GM19324 (cell line): ENCODE measurements around the gene GALNT18.

Experiments
- ATAC-seq: cut with Tn5 transposase; IDR thresholded peaks from one replicate; pipeline ENCODE4 v1.9.1; 2021; ENCODE audit warnings: mild to moderate bottlenecking, moderate library complexity; ENCODE audit not compliant: unreplicated experiment, low FRiP score

The GALNT18 gene

GRCh38 chr11:11420191-11420898, 201.5 kb downstream of the GALNT18 start:
- ATAC-seq = no peak

GRCh38 chr11:11419747-11420146, 202.1 kb downstream of the GALNT18 start:
- ATAC-seq = no peak

- no peak for ATAC-seq
Measured at GRCh38 chr11:11416917-11417316, 204.9 kb downstream of the GALNT18 start.

GRCh38 chr11:11416502-11416901, 205.3 kb downstream of the GALNT18 start:
- no peak for ATAC-seq

DNA sequence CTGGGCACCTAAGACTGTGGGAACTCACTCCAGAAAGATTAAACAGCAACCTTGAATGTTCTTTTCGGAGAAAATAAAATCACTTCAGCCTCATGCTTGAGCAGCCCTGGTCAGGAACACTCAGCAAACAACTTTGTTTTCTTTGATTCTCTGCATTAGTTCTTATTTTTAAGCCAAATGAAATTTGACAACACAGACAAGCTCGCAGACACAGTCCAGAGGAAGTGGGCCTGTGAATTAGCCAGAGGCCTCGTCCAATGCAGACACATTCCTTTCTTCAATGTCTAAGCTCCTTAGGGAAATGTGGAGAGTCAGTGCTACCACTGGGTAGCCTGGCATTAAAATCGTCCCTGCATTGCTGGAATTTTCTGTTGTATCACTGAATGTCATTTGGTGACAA, 205.9 kb downstream of the GALNT18 start:
- no peak for ATAC-seq

GRCh38 chr11:11414996-11415395, 206.8 kb downstream of the GALNT18 start:
- no peak for ATAC-seq

- no peak for ATAC-seq
Measured at GRCh38 chr11:11413776-11414175, 208.0 kb downstream of the GALNT18 start.

DNA sequence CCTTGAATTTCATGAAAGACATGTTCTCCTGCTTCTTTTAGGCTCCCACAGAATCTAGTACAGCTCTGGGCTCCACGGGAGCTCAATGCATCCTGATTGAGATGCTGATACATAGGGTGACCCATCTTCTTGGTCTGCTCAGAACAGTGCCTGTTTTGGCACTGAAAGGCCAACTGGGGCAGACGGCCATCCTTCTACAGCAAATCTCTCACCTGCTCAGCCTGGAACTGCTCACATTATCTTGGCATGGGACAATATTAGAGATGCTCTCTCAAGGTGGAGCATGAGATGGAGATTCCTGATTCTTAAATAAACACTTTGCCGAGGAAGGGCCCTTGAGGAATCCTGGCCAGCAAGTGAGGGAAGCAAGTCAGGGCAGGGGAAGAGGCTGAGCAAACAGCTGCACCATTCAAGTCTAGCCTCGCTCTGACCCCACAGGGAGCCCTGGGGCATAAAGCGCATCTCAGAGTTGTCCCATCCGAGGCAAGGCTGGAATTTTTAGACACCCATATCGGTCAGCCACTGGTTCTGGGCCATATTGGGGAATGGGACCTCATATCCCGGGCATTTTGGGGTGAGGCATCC, 210.3 kb downstream of the GALNT18 start:
- ATAC-seq = no peak

DNA sequence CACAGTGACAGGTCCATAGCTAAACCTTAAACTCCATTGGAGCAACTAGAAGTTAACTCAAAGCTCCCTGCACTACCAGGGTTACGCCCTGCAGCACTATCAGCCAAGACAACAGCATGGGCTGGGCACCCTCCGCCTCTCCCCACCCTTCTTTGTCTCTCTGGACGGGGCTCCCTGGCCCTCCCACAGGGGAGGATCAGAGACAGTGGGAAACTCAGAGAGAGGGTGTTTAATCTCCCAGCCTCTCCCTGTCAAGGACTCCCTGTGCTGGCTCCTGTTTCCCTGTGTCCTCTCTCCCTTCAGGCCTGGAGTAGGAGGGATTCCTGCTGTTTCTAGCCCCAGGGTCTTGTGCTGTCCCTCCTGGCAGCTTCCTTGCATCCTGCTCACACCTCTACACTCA, 211.9 kb downstream of the GALNT18 start:
- no peak for ATAC-seq

DNA sequence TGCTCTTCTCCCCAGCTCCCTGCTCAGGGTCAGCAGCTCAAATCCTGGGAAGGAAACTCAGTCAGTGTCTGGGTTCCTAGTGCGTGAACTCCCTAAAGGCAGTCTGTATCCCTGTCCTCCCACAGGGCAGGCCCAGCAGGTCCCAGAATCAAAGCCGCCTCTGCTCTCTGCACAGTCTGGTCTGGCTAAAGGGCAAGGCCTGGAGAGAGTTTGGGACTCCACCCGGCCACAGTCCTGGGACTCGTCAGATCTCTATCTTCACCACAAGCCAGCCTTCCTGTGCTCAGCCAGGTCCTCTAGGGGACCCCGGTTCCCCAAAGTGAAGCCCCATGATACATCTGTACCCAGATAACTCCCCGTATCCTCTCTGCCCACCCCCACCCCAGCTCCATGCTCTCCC, 212.6 kb downstream of the GALNT18 start:
- ATAC-seq = no peak

DNA sequence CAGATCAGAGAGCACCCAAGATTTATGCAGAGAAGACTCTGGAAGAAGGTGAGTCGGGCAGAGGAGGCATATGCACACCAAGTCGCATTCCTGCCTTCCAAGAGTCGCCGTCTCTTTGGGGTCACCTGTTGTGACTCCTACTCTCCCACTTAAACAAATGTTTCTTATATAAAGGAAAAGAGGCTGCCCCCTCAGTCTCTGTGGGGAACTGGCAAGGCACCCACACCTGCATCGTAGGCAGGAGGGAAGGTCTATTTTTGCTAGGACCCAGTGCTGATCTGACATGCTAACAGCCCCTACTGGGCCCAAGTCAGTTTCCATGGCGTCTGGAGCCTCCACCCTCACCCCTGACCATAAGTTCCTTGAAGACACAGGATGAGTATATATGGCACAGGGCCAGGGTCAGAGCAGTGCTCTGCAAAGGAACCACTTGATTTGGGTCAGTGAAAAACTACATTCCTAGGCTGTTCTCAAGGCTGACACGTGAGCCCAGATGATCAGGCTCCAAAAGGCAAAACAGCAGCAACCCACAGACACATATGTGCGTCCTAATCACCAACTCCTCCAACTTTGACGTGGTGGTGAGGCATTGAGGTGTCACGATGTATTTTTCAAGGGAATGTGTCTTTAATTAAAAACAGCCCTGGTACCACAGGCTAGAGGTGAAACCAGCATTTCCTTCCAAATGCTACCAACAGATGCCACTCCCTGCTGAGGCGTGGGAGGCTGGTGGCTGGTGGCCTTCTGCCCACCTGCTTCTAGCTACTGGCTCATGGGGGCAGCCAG, 213.2 kb downstream of the GALNT18 start:
- ATAC-seq = no peak

DNA sequence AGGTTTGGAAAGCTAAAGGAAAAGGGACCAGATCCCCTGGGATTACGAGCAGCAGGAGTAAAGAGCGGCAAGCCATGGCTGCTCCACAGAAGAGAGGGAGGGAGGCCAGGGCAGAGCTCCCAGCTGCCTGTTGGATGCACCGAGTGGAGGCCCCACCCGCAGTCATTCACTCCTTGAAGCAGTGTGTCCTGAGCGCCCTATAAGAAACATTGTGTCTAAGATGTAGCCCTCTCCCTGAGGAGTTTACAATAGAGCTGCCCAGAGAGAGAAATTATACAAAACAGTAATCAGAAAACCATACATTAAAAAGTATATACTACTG, 214.1 kb downstream of the GALNT18 start:
- ATAC-seq = no peak

- ATAC-seq = no peak
Measured at GRCh38 chr11:11407065-11407762, 214.6 kb downstream of the GALNT18 start.

DNA sequence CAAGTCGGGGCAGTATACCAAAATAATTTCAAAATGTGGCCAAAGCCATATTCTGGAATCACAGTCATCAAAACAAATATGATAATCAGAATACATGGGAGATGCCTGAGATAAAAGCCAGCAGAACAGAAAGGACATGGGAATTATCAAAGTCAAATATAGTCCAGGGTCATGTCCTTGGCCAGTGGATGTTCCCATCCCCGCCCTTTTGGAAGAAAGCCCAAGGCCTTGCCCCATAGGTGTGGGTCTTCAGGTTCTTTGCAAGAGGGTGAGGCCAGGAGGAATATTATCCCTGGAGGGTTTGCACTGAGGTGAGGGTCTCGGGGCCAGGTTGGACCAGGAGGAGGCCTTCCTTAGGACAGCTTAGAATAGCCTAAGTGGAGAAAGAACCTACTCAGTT, 215.2 kb downstream of the GALNT18 start:
- no peak for ATAC-seq

DNA sequence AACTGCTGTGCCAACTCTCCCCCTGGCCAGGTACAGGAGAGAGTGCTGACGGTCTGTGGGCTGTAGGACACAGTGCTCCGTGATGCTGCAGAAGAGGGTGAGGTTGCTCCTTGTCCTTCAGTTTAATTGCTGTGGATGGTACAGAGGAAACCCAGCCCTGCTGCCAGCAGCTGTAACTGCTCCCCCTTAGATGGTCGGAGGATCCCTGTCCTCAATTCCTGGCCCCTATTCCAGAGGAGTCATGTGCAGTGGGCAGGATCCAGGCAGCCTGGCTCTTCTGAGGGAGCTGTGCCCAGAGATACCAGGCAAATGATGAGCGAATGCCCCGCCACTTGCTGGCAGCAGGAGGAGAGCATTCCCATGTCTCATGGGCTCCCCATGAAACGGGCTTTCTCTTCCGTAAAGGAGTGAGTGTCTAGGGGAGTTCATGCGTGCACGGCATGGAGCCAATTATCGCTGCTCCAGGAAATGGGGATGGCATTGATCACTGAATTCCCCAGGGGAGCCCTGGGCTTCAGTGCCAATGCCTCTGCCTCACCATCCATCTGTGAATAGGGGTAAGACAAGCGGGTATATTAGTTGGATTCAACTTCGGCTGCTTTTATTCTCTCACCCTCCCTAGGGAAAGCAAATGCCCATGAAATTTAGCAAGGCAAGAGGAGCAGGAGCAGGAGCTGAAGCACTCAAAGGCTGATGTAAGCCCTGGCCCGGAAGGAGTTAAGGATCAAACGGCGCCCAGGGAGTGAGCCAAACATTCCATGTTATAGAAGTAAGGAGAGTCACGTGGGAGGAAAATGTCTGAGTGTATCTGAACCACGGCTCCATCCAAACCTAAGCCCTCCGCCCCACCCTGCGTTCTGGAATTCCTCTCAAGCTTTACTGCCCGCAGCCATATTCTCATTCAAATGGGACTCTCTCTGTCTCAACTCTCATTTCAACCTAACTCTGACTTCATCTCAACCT, 217.8 kb downstream of the GALNT18 start:
- ATAC-seq = no peak

- ATAC-seq = no peak
Measured at GRCh38 chr11:11401960-11402535, 219.8 kb downstream of the GALNT18 start.

- no peak for ATAC-seq
Measured at GRCh38 chr11:11400635-11401232, 221.1 kb downstream of the GALNT18 start.

DNA sequence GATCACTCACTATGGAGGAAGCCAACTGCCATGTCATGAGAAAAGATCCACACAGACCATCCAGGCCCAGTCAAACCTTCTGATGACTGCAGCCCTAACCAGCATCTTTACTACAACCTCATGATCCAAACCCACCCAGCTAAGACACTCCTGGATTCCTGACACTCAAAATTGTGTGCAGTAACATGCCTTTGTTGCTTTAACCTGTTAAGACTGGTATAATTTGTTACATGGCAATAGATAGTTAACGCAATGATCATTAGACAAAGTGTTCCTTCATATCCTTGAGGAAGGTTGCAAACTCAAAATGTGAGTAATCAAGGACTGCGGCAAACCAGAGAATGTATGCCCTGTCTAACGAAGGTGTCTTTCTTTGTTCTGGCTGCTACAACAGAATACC, 221.7 kb downstream of the GALNT18 start:
- ATAC-seq = no peak

GRCh38 chr11:11397781-11398180, 224.0 kb downstream of the GALNT18 start:
- ATAC-seq = no peak
